ENCODE results near the gene TPM1. TPM values are rescaled to one million over a fixed set of nuclear protein-coding genes. Genes with fewer than 3 reads are reported as not detected.

Gene TPM1
- total and polyA plus RNA-seq, 7 donors = 1,097 to 5,131 (median 2,822) TPM

- Histone ChIP-seq H3K9me3 (no peaks in the 10 kb centered on the region), H3K36me3 (ENCODE audit: insufficient read depth in 1 of 2, low read depth in 1 of 2) (no peaks in the 10 kb centered on the region), H3K4me3 (no peak overlapping the region), H3K4me1 (peaks cover 25% of the 10 kb centered on the region), H3K27ac (peak overlapping the region; percentile 94), H3K27me3 (ENCODE audit: insufficient read depth in 3 of 3, low read length in 2 of 3) (peaks cover 0 to 4% (median 0%) of the 10 kb centered on the region in 3 donors)
- WGBS, 3 donors = 59 to 83% (median 76%) methylated on average over 4 of the region's 4 CpGs
- intact Hi-C loops (cut with DNase I) = loop anchor here in 1 of 2 donors (2.0 kb wide), 1 partner anchor 191 kb away; no protein-coding TSS in a partner anchor
- no peak for TF ChIP-seq CTCF (IDR thresholded peaks at IDR 0.05)
- no peak for ATAC-seq
- no peak for DNase-seq
Observed at GRCh38 chr15:63039811-63040210, 2.7 kb upstream of the TPM1 start.

DNA sequence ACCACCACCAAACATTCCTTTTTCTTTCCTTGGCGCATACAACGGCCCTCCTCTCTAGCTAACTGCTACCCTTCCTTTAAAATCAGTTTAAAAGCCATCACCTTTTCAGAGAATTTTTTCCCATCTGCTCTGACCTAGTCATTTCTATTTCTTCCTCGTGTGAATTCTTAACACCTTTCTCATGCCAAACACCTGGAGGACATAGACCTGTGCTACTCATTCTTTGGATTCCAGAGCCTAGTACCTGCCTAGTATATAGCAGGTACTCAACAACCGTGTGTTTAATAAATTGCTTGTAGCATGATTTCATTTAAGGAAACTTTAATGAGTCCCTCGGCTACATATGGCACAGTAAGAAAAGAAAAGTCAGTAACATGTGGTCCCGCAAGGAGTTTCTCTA is 2.0 kb upstream of the TPM1 start:
- H3K27me3 ChIP-seq (ENCODE audit: insufficient read depth in 3 of 3, low read length in 2 of 3) = peaks cover 0 to 4% (median 0%) of the 10 kb centered on the region in 3 donors
- H3K9me3 ChIP-seq = no peaks in the 10 kb centered on the region
- H3K36me3 ChIP-seq (ENCODE audit: insufficient read depth in 1 of 2, low read depth in 1 of 2) = no peaks in the 10 kb centered on the region
- intact Hi-C loops (cut with DNase I) = loop anchor here in 1 of 2 donors (2.0 kb wide), 1 partner anchor 192 kb away; no protein-coding TSS in a partner anchor
- H3K27ac ChIP-seq = peak overlapping the region; percentile 94
- peaks cover 25% of the 10 kb centered on the region for H3K4me1 ChIP-seq
- no peak for DNase-seq
- TF ChIP-seq CTCF (IDR thresholded peaks at IDR 0.05) = no peak
- no peak for ATAC-seq
- no peak overlapping the region for H3K4me3 ChIP-seq
- WGBS, 3 donors = 68 to 87% (median 72%) methylated on average over 6 of the region's 6 CpGs

DNA sequence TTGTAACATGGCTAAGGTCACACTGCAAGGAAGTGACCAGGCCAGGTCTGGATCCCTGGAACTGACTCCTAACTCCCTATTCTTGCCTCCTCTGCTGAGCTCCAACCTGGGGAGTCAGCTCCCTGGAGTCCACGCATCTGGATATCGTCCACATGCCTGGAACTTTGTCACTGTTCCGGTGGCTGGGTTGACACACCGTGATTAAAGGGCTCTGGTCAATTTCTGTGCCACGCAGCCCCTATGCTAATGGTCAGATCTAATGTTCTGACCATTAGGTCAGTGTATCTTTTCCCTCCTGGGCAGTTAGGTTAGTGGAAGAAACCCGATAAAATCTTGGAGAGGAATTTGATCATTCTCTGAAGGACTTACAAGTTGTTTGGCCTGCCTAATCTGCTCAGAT is 1.6 kb upstream of the TPM1 start:
- WGBS, 3 donors = 38 to 67% (median 38%) methylated on average over 6 of the region's 6 CpGs
- peaks cover 0 to 4% (median 0%) of the 10 kb centered on the region in 3 donors for H3K27me3 ChIP-seq (ENCODE audit: insufficient read depth in 3 of 3, low read length in 2 of 3)
- peak overlapping the region; percentile 75 for H3K4me3 ChIP-seq
- H3K9me3 ChIP-seq = no peaks in the 10 kb centered on the region
- H3K27ac ChIP-seq = peak overlapping the region; percentile 94
- TF ChIP-seq CTCF (IDR thresholded peaks at IDR 0.05) = no peak
- H3K4me1 ChIP-seq = peaks cover 25% of the 10 kb centered on the region
- peak in 3 of 4 donors; percentile 4 to 54 (median 34) for ATAC-seq
- peaks cover 0 to 1% of the 10 kb centered on the region in 2 donors for H3K36me3 ChIP-seq (ENCODE audit: insufficient read depth in 1 of 2, low read depth in 1 of 2)
- intact Hi-C loops (cut with DNase I) = loop anchor here in 1 of 2 donors (2.0 kb wide), 1 partner anchor 192 kb away; no protein-coding TSS in a partner anchor
- DNase-seq = peak in 1 of 2 donors; percentile 65

DNA sequence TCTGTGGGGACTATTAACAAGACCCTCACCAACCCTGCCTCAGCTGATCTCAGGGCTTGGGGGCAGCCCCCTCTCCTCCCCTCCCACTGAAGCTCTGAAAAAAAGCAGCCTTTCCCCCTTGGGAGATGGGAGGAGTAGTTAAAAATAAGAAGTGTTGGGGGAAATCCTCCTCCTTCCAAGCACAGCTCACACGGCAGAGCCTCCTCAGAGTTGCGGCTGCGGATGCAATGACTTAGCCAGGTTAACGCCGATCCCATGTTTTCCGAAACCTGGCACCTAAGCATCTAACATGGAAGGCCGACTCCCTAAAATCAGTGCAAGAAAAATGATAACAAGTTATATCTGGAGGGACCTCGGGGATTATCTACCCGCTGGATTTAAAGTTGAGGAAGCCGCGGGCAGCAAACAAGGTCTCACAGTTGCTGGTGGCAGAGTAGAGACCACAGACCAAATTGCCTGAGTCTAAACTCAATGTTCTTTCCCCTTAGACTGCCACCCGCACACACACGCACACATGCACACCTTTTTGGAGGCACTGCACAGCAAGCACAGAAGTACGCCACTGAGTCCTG is 1.1 kb upstream of the TPM1 start:
- no peak for DNase-seq
- peak in 1 of 4 donors; percentile 10 for ATAC-seq
- TF ChIP-seq CTCF (IDR thresholded peaks at IDR 0.05) = no peak
- H3K36me3 ChIP-seq (ENCODE audit: insufficient read depth in 1 of 2, low read depth in 1 of 2) = peaks cover 0 to 7% of the 10 kb centered on the region in 2 donors
- peak overlapping the region; percentile 94 for H3K27ac ChIP-seq
- peaks cover 29% of the 10 kb centered on the region for H3K4me1 ChIP-seq
- intact Hi-C loops (cut with DNase I) = loop anchor here in 1 of 2 donors (2.0 kb wide), 1 partner anchor 193 kb away; no protein-coding TSS in a partner anchor
- WGBS, 3 donors = 42 to 68% (median 50%) methylated on average over 14 of the region's 14 CpGs
- peaks cover 0 to 4% (median 0%) of the 10 kb centered on the region in 3 donors for H3K27me3 ChIP-seq (ENCODE audit: insufficient read depth in 3 of 3, low read length in 2 of 3)
- peak overlapping the region; percentile 75 for H3K4me3 ChIP-seq
- no peaks in the 10 kb centered on the region for H3K9me3 ChIP-seq
